Fibroblast of skin of abdomen (primary cell): ENCODE measurements around the gene OTOGL.
A peak's percentile ranks its signal among the peaks of the same experiment; 100 is the strongest.
"Not testable (repeated sequence)": the region's sequence is repeated elsewhere in the genome, so short reads cannot be mapped to it uniquely, and the experiment has no call there.

ENCODE experiments used
- DNase-seq: peaks from one replicate; pipeline ENCODE4 v3.0.0-alpha.2; 2013

Gene OTOGL

GRCh38 chr12:80291108-80291754 lies 191.9 kb downstream of the OTOGL start:
- DNase-seq, result no peak

- no peak for DNase-seq
Observed at GRCh38 chr12:80293347-80293746, 194.0 kb downstream of the OTOGL start.

GRCh38 chr12:80293759-80294158 lies 194.4 kb downstream of the OTOGL start:
- DNase-seq, result no peak

- no peak for DNase-seq
Observed at GRCh38 chr12:80299219-80299618, 199.9 kb downstream of the OTOGL start.

GRCh38 chr12:80299976-80300375 lies 200.6 kb downstream of the OTOGL start:
- no peak for DNase-seq

GRCh38 chr12:80307436-80307835 lies 208.1 kb downstream of the OTOGL start:
- not testable (repeated sequence) for DNase-seq

- no peak for DNase-seq
Observed at GRCh38 chr12:80313209-80313608, 213.9 kb downstream of the OTOGL start.

- DNase-seq, result peak; percentile 24
Observed at GRCh38 chr12:80314741-80315140, 215.4 kb downstream of the OTOGL start.

- no peak for DNase-seq
Observed at GRCh38 chr12:80316222-80316621, 216.9 kb downstream of the OTOGL start.

GRCh38 chr12:80317307-80317706 lies 218.0 kb downstream of the OTOGL start:
- DNase-seq, result no peak

- DNase-seq, result no peak
Observed at GRCh38 chr12:80317899-80318298, 218.6 kb downstream of the OTOGL start.

- no peak for DNase-seq
Observed at GRCh38 chr12:80320121-80320678, 220.9 kb downstream of the OTOGL start.

- DNase-seq, result peak; percentile 32
Observed at GRCh38 chr12:80321653-80322052, 222.3 kb downstream of the OTOGL start.

GRCh38 chr12:80325167-80325959 lies 226.0 kb downstream of the OTOGL start:
- DNase-seq, result no peak

GRCh38 chr12:80332827-80333226 lies 233.5 kb downstream of the OTOGL start:
- no peak for DNase-seq

- DNase-seq, result no peak
Observed at GRCh38 chr12:80352474-80352873, 253.1 kb downstream of the OTOGL start.

GRCh38 chr12:80353254-80353653 lies 253.9 kb downstream of the OTOGL start:
- DNase-seq, result peak; percentile 13

- no peak for DNase-seq
Observed at GRCh38 chr12:80356097-80356496, 256.8 kb downstream of the OTOGL start.

GRCh38 chr12:80359703-80360102 lies 260.4 kb downstream of the OTOGL start:
- DNase-seq, result no peak

GRCh38 chr12:80364056-80364455 lies 264.7 kb downstream of the OTOGL start:
- DNase-seq, result no peak

GRCh38 chr12:80373666-80374065 lies 274.3 kb downstream of the OTOGL start:
- no peak for DNase-seq

- DNase-seq, result no peak
Observed at GRCh38 chr12:80374615-80375014, 275.3 kb downstream of the OTOGL start.

- DNase-seq, result no peak
Observed at GRCh38 chr12:80377140-80377794, 277.9 kb downstream of the OTOGL start.
